Tibial nerve (tissue), 4 donors: ENCODE data around the gene PROB1.
"Not testable (repeated sequence)": the region's sequence is repeated elsewhere in the genome, so short reads cannot be mapped to it uniquely, and the experiment has no call there.

Source experiments
- CTCF ChIP-seq, 5 experiments: fragments of 200-600 bp in 3 of 5; fragments of 450-650 bp in 2 of 5; sonication (generic) in 3 of 5; IDR thresholded peaks; one replicate each; pipeline ENCODE4 v1.5.1; 2016 to 2019; ENCODE audit warnings: antibody characterized with exemption in 5 of 5, mild to moderate bottlenecking in 3 of 5, moderate library complexity in 2 of 5
- EP300 ChIP-seq, 2 donors: sonication (generic); formaldehyde crosslinking; IDR thresholded peaks; one replicate each; pipeline ENCODE4 v1.6.1; 2017; ENCODE audit warnings: antibody characterized with exemption in 2 of 2, mild to moderate bottlenecking in 1 of 2
- POLR2A ChIP-seq, 2 donors: fragments of 450-650 bp; IDR thresholded peaks; one replicate each; pipeline ENCODE4 v1.6.1; 2017; ENCODE audit warnings: antibody characterized with exemption in 2 of 2, mild to moderate bottlenecking in 2 of 2, moderate library complexity in 2 of 2

- not testable (repeated sequence) for TF ChIP-seq CTCF, POLR2A, EP300 (IDR thresholded peaks at IDR 0.05)
These were observed 47.0 kb downstream of the PROB1 start for GRCh38 chr5:139347863-139348262.
